ENCODE measurements around the gene UGT3A2.

The UGT3A2 gene

GRCh38 chr5:35990520-35990919, 76.2 kb downstream of the UGT3A2 start:
- no peak for ATAC-seq
- TF ChIP-seq BACH2 (CRISPR knock-in tag; IDR thresholded peaks at IDR 0.05; ENCODE audit: borderline replicate concordance): no peak
- TF ChIP-seq, protein P1, sequence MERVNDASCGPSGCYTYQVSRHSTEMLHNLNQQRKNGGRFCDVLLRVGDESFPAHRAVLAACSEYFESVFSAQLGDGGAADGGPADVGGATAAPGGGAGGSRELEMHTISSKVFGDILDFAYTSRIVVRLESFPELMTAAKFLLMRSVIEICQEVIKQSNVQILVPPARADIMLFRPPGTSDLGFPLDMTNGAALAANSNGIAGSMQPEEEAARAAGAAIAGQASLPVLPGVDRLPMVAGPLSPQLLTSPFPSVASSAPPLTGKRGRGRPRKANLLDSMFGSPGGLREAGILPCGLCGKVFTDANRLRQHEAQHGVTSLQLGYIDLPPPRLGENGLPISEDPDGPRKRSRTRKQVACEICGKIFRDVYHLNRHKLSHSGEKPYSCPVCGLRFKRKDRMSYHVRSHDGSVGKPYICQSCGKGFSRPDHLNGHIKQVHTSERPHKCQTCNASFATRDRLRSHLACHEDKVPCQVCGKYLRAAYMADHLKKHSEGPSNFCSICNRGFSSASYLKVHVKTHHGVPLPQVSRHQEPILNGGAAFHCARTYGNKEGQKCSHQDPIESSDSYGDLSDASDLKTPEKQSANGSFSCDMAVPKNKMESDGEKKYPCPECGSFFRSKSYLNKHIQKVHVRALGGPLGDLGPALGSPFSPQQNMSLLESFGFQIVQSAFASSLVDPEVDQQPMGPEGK (CRISPR knock-in tag; IDR thresholded peaks at IDR 0.05; ENCODE audit: borderline replicate concordance): no peak
- TF ChIP-seq ZFP30 (CRISPR knock-in tag; IDR thresholded peaks at IDR 0.05): no peak
- TF ChIP-seq RARB (CRISPR knock-in tag; IDR thresholded peaks at IDR 0.05): no peak
- TF ChIP-seq ZNF565 (CRISPR knock-in tag; conservative IDR thresholded peaks at IDR 0.05; ENCODE audit: low read depth): no peak
- TF ChIP-seq PPARA (CRISPR knock-in tag; IDR thresholded peaks at IDR 0.05; ENCODE audit: borderline replicate concordance): no peak
- TF ChIP-seq POU6F1 (CRISPR knock-in tag; IDR thresholded peaks at IDR 0.05; ENCODE audit: borderline replicate concordance, low read depth): no peak
- TF ChIP-seq TSHZ2 (CRISPR knock-in tag; IDR thresholded peaks at IDR 0.05): no peak
- TF ChIP-seq CSDC2 (CRISPR knock-in tag; IDR thresholded peaks at IDR 0.05): no peak
- TF ChIP-seq, protein P2, sequence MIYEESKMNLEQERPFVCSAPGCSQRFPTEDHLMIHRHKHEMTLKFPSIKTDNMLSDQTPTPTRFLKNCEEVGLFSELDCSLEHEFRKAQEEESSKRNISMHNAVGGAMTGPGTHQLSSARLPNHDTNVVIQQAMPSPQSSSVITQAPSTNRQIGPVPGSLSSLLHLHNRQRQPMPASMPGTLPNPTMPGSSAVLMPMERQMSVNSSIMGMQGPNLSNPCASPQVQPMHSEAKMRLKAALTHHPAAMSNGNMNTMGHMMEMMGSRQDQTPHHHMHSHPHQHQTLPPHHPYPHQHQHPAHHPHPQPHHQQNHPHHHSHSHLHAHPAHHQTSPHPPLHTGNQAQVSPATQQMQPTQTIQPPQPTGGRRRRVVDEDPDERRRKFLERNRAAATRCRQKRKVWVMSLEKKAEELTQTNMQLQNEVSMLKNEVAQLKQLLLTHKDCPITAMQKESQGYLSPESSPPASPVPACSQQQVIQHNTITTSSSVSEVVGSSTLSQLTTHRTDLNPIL (CRISPR knock-in tag; IDR thresholded peaks at IDR 0.05; ENCODE audit: low read depth): no peak
- no peak for TF ChIP-seq SNAI2 (CRISPR knock-in tag; IDR thresholded peaks at IDR 0.05)
- no peak for TF ChIP-seq ZC3H10 (CRISPR knock-in tag; IDR thresholded peaks at IDR 0.05)

DNA sequence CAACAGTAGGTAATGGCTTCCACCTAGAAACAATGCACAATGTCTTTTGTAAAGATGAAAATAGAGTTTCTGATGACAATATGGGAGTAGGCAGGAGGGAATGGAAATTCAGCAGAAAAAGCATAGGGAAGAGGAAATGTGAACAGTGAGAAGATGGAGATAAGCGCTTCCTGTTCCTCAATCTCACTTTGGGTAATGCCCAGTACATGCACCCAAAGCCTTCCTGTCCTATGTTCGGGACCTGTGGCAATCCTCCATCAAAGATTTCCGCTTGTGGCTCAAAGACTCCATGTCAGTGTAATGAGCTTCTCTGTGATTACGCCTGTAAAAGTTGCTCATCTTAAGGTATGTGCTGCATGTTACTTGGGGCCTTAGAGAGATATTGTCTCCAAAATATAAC, 78.2 kb downstream of the UGT3A2 start:
- TF ChIP-seq SNAI2 (CRISPR knock-in tag; IDR thresholded peaks at IDR 0.05): no peak
- TF ChIP-seq TOX (CRISPR knock-in tag; IDR thresholded peaks at IDR 0.05; ENCODE audit: borderline replicate concordance): no peak
- no peak for TF ChIP-seq CSDC2 (CRISPR knock-in tag; IDR thresholded peaks at IDR 0.05)
- TF ChIP-seq ESRRG (CRISPR knock-in tag; IDR thresholded peaks at IDR 0.05): no peak
- TF ChIP-seq ZFP3 (CRISPR knock-in tag; IDR thresholded peaks at IDR 0.05): no peak
- TF ChIP-seq TCF4 (CRISPR knock-in tag; IDR thresholded peaks at IDR 0.05; ENCODE audit: borderline replicate concordance): no peak
- TF ChIP-seq, protein P1 (CRISPR knock-in tag; IDR thresholded peaks at IDR 0.05; ENCODE audit: borderline replicate concordance): no peak
- no peak for TF ChIP-seq ISL1 (CRISPR knock-in tag; IDR thresholded peaks at IDR 0.05)
- no peak for TF ChIP-seq CSRNP3 (CRISPR knock-in tag; IDR thresholded peaks at IDR 0.05)
- TF ChIP-seq ZNF565 (CRISPR knock-in tag; conservative IDR thresholded peaks at IDR 0.05; ENCODE audit: low read depth): no peak
- TF ChIP-seq PPARA (CRISPR knock-in tag; IDR thresholded peaks at IDR 0.05; ENCODE audit: borderline replicate concordance): no peak
- TF ChIP-seq RARB (CRISPR knock-in tag; IDR thresholded peaks at IDR 0.05): no peak
- no peak for TF ChIP-seq ZFP30 (CRISPR knock-in tag; IDR thresholded peaks at IDR 0.05)
- TF ChIP-seq GLIS3 (CRISPR knock-in tag; IDR thresholded peaks at IDR 0.05): no peak
- no peak for ATAC-seq

All from SK-N-SH treated with all-trans-retinoic acid at 6 μM for 48 hours (cell line).